ENCODE data around the gene FBLN1. TPM values are rescaled to one million over a fixed set of nuclear protein-coding genes. Genes with fewer than 3 reads are reported as not detected.

The FBLN1 gene
- total RNA-seq, 1 experiment from 2014 or later: 183 TPM

- Mint-ChIP-seq H3K27me3 (ENCODE audit: low read depth) (no peaks in the 10 kb centered on the region), H3K4me1 (peaks cover 6% of the 10 kb centered on the region), H3K27ac (no peak overlapping the region)
Observed at GRCh38 chr22:45571089-45571488, 68.4 kb downstream of the FBLN1 start.

GRCh38 chr22:45572444-45572843 lies 69.8 kb downstream of the FBLN1 start:
- H3K36me3 Mint-ChIP-seq: peaks cover 23% of the 10 kb centered on the region
- no peaks in the 10 kb centered on the region for H3K27me3 Mint-ChIP-seq (ENCODE audit: low read depth)
- DNase-seq (ENCODE audit: low spot score) (no peak), ATAC-seq (no peak)
- H3K4me1 Mint-ChIP-seq: no peaks in the 10 kb centered on the region
- H3K27ac Mint-ChIP-seq: no peak overlapping the region
- no peak overlapping the region for H3K4me3 Mint-ChIP-seq
- ChIA-PET POLR2A (no interaction called here), CTCF (interaction anchor here (1.3 to 1.7 kb wide), 2 partner anchors 23 to 30 kb away, joined by 3 read pairs; no protein-coding TSS in a partner anchor)
- peaks cover 26% of the 10 kb centered on the region for H3K9me3 Mint-ChIP-seq
- TF ChIP-seq HMGXB4 (CRISPR knock-in tag; IDR thresholded peaks at IDR 0.05) (no peak), TEAD1 (CRISPR knock-in tag; IDR thresholded peaks at IDR 0.05) (no peak), USF2 (CRISPR knock-in tag; IDR thresholded peaks at IDR 0.05) (no peak), ATF6 (CRISPR knock-in tag; IDR thresholded peaks at IDR 0.05) (no peak), ZNF532 (CRISPR knock-in tag; IDR thresholded peaks at IDR 0.05; ENCODE audit: borderline replicate concordance) (no peak), CREM (CRISPR knock-in tag; IDR thresholded peaks at IDR 0.05) (no peak), OVOL2 (CRISPR knock-in tag; IDR thresholded peaks at IDR 0.05; ENCODE audit: borderline replicate concordance) (no peak), ZNF281 (CRISPR knock-in tag; IDR thresholded peaks at IDR 0.05) (no peak)

More at GRCh38 chr22:45571089-45571488, 68.4 kb downstream of the FBLN1 start:
- POLR2A ChIA-PET: interaction anchor here (0.6 kb wide), 1 partner anchor 182 kb away, joined by 5 read pairs; no protein-coding TSS in a partner anchor
- Mint-ChIP-seq H3K36me3 (peaks cover 23% of the 10 kb centered on the region), H3K9me3 (peaks cover 26% of the 10 kb centered on the region), H3K4me3 (no peak overlapping the region)
- ATAC-seq (no peak), DNase-seq (ENCODE audit: low spot score) (no peak)
- CTCF ChIA-PET: no interaction called here
- TF ChIP-seq NR1H2 (CRISPR knock-in tag; IDR thresholded peaks at IDR 0.05) (no peak), GABPB1 (CRISPR knock-in tag; IDR thresholded peaks at IDR 0.05) (no peak), MLX (CRISPR knock-in tag; IDR thresholded peaks at IDR 0.05) (no peak), ATF3 (CRISPR knock-in tag; conservative IDR thresholded peaks at IDR 0.05) (no peak), OVOL2 (CRISPR knock-in tag; IDR thresholded peaks at IDR 0.05; ENCODE audit: borderline replicate concordance) (no peak), NFYB (CRISPR knock-in tag; conservative IDR thresholded peaks at IDR 0.05; ENCODE audit: low read depth) (no peak), AR (CRISPR knock-in tag; IDR thresholded peaks at IDR 0.05) (no peak), ZNF317 (CRISPR knock-in tag; IDR thresholded peaks at IDR 0.05; ENCODE audit: borderline replicate concordance, low read depth) (no peak), RELA (CRISPR knock-in tag; IDR thresholded peaks at IDR 0.05; ENCODE audit: borderline replicate concordance) (no peak)
